HUES64 (cell line): ENCODE measurements around the gene ADCY1.

ENCODE experiments used
- H3K27ac ChIP-seq: 2 replicates; pipeline ENCODE4 v1.7.0; 2013; ENCODE audit warnings: low read depth, low read length, inconsistent platforms
- H3K27me3 ChIP-seq: 2 replicates; pipeline ENCODE4 v1.6.1; 2013; ENCODE audit warnings: mild to moderate bottlenecking, low read length; ENCODE audit not compliant: insufficient read depth
- H3K36me3 ChIP-seq: 2 replicates; pipeline ENCODE4 v1.6.1; 2013; ENCODE audit warnings: mild to moderate bottlenecking, low read length; ENCODE audit not compliant: insufficient read depth
- H3K4me1 ChIP-seq: 2 replicates; pipeline ENCODE4 v1.6.1; 2013; ENCODE audit warnings: mild to moderate bottlenecking, low read length, moderate library complexity; ENCODE audit not compliant: insufficient read depth
- H3K4me3 ChIP-seq: 2 replicates; pipeline ENCODE4 v1.5.1; 2013; ENCODE audit warnings: mild to moderate bottlenecking, low read length, moderate library complexity
- H3K9ac ChIP-seq: 2 replicates; pipeline ENCODE4 v1.6.1; 2013; ENCODE audit warnings: mild to moderate bottlenecking, low read depth, low read length
- H3K9me3 ChIP-seq: 2 replicates; pipeline ENCODE4 v1.6.1; 2013; ENCODE audit warnings: low read depth, low read length; ENCODE audit not compliant: insufficient read depth
- WGBS: fragments of 150-250, 120-280 bp; methylation state at CpG from one replicate; pipeline ENCODE4 v1.1.7; 2013; ENCODE audit warnings: missing lambda C conversion rate; 5-methylcytosine and 5-hydroxymethylcytosine counted together

ADCY1 gene

DNA sequence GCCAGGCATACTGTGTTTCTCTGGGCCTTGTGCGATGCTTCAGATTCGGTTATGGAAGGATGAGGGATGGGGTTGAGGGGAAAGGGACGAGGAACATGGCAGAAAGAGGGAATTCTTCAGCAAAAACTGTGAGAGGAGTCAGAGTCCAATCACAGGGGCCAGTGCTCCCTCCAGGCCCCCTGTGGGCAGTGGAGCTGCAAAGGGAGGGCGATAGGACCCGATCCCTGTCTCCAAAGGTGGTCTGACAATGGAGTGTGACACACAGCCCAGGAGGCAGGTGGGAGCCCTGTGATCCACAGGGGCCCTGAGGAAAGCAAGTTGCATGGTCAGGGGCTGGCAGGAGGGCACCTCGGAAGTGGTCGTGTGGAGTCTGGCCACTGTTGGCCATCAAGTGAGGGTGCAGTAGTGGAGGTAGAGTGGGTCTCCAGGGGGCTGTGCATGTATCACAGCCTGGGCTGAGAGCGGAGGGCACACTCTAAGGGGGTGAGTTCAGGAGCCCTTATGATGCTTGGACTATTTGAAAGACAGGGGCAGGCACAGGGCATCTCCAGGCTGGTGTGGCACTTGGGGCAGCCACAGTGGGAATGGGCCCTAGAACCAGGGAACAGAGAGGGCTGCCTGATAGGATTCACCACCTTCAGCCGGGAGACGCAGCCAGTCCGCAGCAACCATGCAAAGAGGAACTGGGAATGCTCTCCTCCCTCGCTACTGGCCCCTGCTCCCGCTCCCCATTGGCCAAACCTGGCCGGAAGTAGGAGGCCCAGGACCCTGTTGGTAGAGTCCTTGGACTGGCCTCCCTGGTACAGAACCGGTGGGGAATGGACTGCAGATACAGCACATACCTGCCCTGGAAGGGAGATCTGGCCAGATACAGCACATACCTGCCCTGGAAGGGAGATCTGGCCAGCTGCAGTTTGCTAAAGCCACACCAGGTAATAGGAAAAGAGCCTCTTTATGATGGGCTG is 115.9 kb downstream of the ADCY1 start:
- peaks cover 10% of the 10 kb centered on the region; the same call in 1 of the 2 replicates for H3K36me3 ChIP-seq
- no peak overlapping the region for H3K27ac ChIP-seq
- H3K4me3 ChIP-seq = no peak overlapping the region
- H3K4me1 ChIP-seq = no peaks in the 10 kb centered on the region
- 94% methylated on average over 15 of the region's 15 CpGs for WGBS
- H3K9me3 ChIP-seq = no peaks in the 10 kb centered on the region
- no peaks in the 10 kb centered on the region for H3K27me3 ChIP-seq
- H3K9ac ChIP-seq = no peak overlapping the region

GRCh38 chr7:45690762-45691150 is 116.6 kb downstream of the ADCY1 start:
- peaks cover 10% of the 10 kb centered on the region; the same call in 1 of the 2 replicates for H3K36me3 ChIP-seq
- H3K9me3 ChIP-seq = no peaks in the 10 kb centered on the region
- H3K27ac ChIP-seq = no peak overlapping the region
- H3K4me1 ChIP-seq = no peaks in the 10 kb centered on the region
- H3K4me3 ChIP-seq = no peak overlapping the region
- no peaks in the 10 kb centered on the region for H3K27me3 ChIP-seq
- H3K9ac ChIP-seq = no peak overlapping the region

- Histone ChIP-seq H3K4me1 (no peaks in the 10 kb centered on the region), H3K9me3 (no peaks in the 10 kb centered on the region), H3K27ac (no peak overlapping the region), H3K4me3 (no peak overlapping the region), H3K9ac (no peak overlapping the region), H3K27me3 (no peaks in the 10 kb centered on the region), H3K36me3 (peaks cover 10% of the 10 kb centered on the region; the same call in 1 of the 2 replicates)
- WGBS = 97% methylated on average over 6 of the region's 6 CpGs
Measured at GRCh38 chr7:45691155-45691656, 117.0 kb downstream of the ADCY1 start.

DNA sequence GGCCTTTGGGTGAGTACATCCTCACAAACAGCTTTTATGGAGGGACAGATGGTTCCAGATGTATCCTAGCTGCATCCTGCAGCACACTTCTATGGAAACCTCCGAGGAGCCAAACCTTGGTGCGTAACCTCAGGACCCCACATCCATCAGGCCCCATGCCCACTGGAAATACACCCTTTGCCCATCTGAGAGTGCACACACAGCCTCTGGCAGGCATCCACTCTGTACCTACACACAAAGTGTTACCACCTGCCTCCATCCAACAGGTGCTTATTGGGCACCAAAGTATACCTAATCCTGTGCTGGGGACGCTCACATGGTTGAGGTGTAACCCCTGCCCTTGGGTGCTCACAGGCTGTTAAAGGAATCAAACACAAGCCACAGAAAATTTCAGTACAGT is 117.9 kb downstream of the ADCY1 start:
- H3K27ac ChIP-seq = no peak overlapping the region
- H3K9ac ChIP-seq = no peak overlapping the region
- 97% methylated on average over 3 of the region's 3 CpGs for WGBS
- H3K27me3 ChIP-seq = no peaks in the 10 kb centered on the region
- H3K9me3 ChIP-seq = no peaks in the 10 kb centered on the region
- no peak overlapping the region for H3K4me3 ChIP-seq
- no peaks in the 10 kb centered on the region for H3K4me1 ChIP-seq
- H3K36me3 ChIP-seq = peaks cover 6% of the 10 kb centered on the region; the same call in 1 of the 2 replicates

GRCh38 chr7:45695249-45695995 is 121.3 kb downstream of the ADCY1 start:
- Histone ChIP-seq H3K27me3 (no peaks in the 10 kb centered on the region), H3K9ac (no peak overlapping the region), H3K36me3 (peaks cover 6% of the 10 kb centered on the region; the same call in 1 of the 2 replicates), H3K27ac (no peak overlapping the region), H3K4me1 (no peaks in the 10 kb centered on the region), H3K9me3 (no peaks in the 10 kb centered on the region), H3K4me3 (no peak overlapping the region)
- 93% methylated on average over 5 of the region's 5 CpGs for WGBS

DNA sequence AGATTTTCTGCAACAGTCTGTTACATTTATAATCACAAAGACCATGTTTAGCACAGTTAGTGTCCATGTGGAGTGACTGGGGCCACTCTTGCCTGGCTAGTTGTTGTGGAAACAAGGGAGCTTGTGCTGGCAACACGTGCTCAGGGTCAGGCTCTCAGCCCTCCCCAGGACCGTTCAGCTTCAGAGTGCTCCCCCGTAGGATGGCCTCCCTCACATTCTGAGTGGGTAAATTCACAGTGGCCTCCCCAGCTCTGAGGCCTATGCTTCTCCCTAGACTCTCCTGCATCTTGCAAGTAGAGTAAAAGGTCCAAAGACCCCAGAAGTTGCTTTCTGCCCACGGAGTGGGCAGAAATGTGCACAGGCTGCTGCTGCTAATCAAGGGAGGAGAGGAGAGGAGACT is 122.3 kb downstream of the ADCY1 start:
- Histone ChIP-seq H3K4me3 (no peak overlapping the region), H3K27ac (no peak overlapping the region), H3K9me3 (no peaks in the 10 kb centered on the region), H3K36me3 (peaks cover 6% of the 10 kb centered on the region; the same call in 1 of the 2 replicates), H3K27me3 (no peaks in the 10 kb centered on the region), H3K9ac (no peak overlapping the region), H3K4me1 (no peaks in the 10 kb centered on the region)
- WGBS = 94% methylated on average over 4 of the region's 4 CpGs

DNA sequence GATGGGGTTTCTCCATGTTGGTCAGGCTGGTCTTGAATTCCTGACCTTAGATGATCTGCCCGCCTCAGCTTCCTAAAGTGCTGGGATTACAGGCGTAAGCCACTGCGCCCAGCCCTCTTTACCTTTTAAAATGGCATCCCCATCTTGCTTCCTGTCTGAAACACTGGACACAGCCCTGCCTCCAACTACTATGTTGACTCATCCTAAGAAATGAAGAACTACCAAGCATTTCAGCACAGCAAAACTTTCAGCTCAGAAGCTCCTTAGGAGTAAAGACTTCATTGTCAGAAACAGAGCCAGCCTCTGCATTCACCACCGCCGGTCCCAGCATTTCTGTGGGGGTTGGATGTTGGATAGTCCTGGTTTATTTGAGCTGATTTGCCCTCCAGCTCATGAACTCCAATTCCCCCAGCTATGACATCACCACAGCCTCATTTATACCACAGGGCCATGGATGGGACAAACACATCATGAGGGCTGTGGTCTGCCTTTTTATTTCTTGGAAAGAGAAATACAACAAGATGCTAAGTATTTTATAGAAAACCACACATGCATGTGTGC is 123.5 kb downstream of the ADCY1 start:
- H3K36me3 ChIP-seq = no peaks in the 10 kb centered on the region
- H3K4me3 ChIP-seq = no peak overlapping the region
- no peak overlapping the region for H3K27ac ChIP-seq
- H3K9ac ChIP-seq = no peak overlapping the region
- no peaks in the 10 kb centered on the region for H3K4me1 ChIP-seq
- WGBS = 95% methylated on average over 3 of the region's 5 CpGs
- H3K27me3 ChIP-seq = no peaks in the 10 kb centered on the region
- no peaks in the 10 kb centered on the region for H3K9me3 ChIP-seq

DNA sequence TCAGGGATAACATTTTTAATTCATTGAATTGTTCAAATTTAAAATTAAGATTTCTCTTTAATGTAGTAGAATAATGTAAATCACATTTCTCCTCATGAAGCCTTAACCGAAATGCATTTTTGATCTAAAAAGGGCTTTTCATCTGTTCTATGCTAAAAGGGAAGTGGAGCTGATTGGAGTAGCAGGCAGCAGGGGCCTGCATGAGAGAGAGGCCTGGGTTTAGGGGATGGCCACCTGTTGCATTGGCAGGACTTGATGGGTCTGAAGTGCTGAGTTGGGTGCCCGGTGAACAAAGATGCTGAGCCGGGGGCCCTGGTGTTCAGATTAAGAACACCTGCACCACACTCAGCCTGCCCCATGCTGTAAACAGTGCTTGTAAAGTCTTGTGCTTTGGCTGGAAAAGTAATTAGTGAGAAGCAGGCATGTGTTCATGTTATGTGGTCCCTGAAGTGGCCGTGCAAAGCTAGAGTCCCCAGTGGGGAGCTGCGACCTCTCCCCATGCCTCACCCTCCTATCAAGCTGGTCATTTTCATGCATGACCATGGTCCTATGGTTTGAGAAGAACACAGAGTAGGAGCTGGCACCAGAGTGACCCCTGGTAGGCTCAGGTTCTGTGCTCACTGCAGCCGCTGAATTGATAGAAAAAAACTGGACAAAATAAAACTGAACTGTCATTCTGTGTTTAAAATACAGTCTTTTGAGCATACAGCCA is 124.3 kb downstream of the ADCY1 start:
- Histone ChIP-seq H3K27me3 (no peaks in the 10 kb centered on the region), H3K27ac (no peak overlapping the region), H3K9ac (no peak overlapping the region), H3K9me3 (no peaks in the 10 kb centered on the region), H3K4me3 (no peak overlapping the region), H3K36me3 (0 out of 2 replicates have a peak, but pooled peaks cover under 1% of the 10 kb centered on the region), H3K4me1 (no peaks in the 10 kb centered on the region)
- WGBS = 96% methylated on average over 6 of the region's 6 CpGs

DNA sequence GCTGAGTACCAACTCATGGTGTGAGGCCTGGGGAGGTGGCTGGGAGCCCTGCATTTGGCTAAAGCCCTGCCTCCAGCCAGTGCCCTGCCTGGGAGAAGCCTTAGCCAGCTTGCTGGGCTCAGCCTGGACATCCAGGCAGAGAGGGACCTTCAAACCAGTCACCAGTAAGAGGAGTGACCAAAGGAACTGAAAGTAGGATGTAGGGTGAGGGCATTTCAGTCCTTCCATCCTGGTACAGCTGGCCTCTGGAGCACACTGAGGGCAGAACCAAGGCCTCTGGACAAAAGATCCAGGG is 124.8 kb downstream of the ADCY1 start:
- Histone ChIP-seq H3K27ac (no peak overlapping the region), H3K27me3 (no peaks in the 10 kb centered on the region), H3K4me1 (no peaks in the 10 kb centered on the region), H3K9me3 (no peaks in the 10 kb centered on the region), H3K36me3 (0 out of 2 replicates have a peak, but pooled peaks cover 4% of the 10 kb centered on the region), H3K9ac (no peak overlapping the region), H3K4me3 (no peak overlapping the region)

DNA sequence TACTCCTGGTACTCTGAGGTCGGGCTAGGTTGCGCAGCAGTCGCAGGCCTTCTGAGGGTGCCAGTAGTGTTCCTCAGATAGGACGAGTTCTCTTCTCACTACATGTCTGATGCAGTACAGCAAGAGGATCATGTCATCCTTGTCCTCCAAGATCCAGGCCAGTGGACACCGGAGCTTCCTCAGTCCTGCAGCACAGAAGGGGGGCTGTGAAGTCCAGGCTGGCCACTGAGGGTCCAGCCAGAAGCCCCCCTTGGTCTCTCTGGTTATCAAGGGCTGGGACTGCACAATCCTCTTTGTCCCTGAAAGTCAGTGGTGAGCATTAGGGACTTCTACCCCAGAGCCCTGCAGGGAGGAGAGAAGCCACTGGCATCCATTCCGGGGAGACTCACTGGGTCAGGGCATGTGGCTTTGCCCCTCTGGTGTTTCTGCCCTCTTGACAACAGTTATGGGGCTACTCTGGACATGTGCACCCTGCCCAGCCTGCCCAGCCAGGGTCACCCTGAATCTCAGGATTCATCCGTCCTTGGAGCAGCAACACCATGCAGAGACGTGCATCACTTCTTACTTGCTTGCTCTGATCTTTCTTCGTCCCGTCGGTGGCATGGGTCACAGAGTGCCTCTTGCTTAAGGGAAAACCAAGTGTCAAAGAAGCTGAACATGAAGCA is 125.7 kb downstream of the ADCY1 start:
- Histone ChIP-seq H3K27ac (no peak overlapping the region), H3K27me3 (no peaks in the 10 kb centered on the region)
- WGBS = 93% methylated on average over 11 of the region's 11 CpGs

More for the DNA sequence above, 125.7 kb downstream of the ADCY1 start:
- Histone ChIP-seq H3K9me3 (no peaks in the 10 kb centered on the region), H3K4me1 (no peaks in the 10 kb centered on the region), H3K36me3 (0 out of 2 replicates have a peak, but pooled peaks cover 4% of the 10 kb centered on the region), H3K4me3 (no peak overlapping the region), H3K9ac (no peak overlapping the region)
